ENCODE data around the gene RANBP17. TPM values are rescaled to one million over a fixed set of nuclear protein-coding genes. Genes with fewer than 3 reads are reported as not detected.

RANBP17 gene
- total RNA-seq, 2 experiments from 2014 or later = not detected

DNA sequence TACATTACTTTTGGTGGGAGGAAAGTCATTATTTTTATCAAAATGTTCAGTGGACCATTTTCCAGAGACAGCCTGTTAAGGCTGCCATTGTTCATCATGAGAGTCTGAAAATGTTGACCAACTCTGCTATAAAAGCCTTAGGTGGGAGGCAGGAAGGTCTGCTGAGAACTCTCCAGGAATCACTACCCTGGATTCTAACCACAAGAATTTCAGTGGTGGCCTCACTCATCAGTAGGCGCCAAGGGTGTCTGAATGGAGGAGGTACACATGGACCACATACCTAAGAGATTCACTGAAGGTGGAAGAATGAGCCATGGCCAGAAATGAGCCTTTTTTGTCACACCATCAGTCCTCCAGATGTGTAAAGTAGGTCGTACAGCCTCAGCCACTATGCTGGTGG is 426.2 kb downstream of the RANBP17 start:
- H3K9me3 ChIP-seq (ENCODE audit: control insufficient read depth in 1 of 2, insufficient read depth in 1 of 2, low read length in 2 of 2) = no peaks in the 10 kb centered on the region
- ChIA-PET POLR2A (no interaction called here), CTCF (no interaction called here)
- no peak overlapping the region for H3K27ac ChIP-seq (ENCODE audit: low read depth in 1 of 2, low read length in 2 of 2)
- Mint-ChIP-seq H3K9me3 (no peaks in the 10 kb centered on the region), H3K36me3 (ENCODE audit: low read depth) (no peaks in the 10 kb centered on the region), H3K27me3 (peaks cover 24% of the 10 kb centered on the region), H3K27ac (no peak overlapping the region), H3K4me1 (ENCODE audit: low read depth) (no peaks in the 10 kb centered on the region), H3K4me3 (no peak overlapping the region)
- intact Hi-C loops (cut with DNase I, micrococcal nuclease) = no loop called here
- peaks cover 0 to 13% of the 10 kb centered on the region in 2 experiments for H3K27me3 ChIP-seq (ENCODE audit: control insufficient read depth in 1 of 2, insufficient read depth in 2 of 2, low read length in 2 of 2)
- ATAC-seq (ENCODE audit: poor library complexity) (no peak), DNase-seq (no peak)
- TF ChIP-seq, protein P1, sequence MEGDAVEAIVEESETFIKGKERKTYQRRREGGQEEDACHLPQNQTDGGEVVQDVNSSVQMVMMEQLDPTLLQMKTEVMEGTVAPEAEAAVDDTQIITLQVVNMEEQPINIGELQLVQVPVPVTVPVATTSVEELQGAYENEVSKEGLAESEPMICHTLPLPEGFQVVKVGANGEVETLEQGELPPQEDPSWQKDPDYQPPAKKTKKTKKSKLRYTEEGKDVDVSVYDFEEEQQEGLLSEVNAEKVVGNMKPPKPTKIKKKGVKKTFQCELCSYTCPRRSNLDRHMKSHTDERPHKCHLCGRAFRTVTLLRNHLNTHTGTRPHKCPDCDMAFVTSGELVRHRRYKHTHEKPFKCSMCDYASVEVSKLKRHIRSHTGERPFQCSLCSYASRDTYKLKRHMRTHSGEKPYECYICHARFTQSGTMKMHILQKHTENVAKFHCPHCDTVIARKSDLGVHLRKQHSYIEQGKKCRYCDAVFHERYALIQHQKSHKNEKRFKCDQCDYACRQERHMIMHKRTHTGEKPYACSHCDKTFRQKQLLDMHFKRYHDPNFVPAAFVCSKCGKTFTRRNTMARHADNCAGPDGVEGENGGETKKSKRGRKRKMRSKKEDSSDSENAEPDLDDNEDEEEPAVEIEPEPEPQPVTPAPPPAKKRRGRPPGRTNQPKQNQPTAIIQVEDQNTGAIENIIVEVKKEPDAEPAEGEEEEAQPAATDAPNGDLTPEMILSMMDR (IDR thresholded peaks at IDR 0.05) = no peak
- H3K4me1 ChIP-seq (ENCODE audit: insufficient read depth, low read length) = no peaks in the 10 kb centered on the region
- no peak overlapping the region for H3K4me3 ChIP-seq (ENCODE audit: low read length)
- no peaks in the 10 kb centered on the region for H3K36me3 ChIP-seq (ENCODE audit: insufficient read depth, low read length)

GRCh38 chr5:171291371-171291770 is 429.6 kb downstream of the RANBP17 start:
- Histone ChIP-seq H3K36me3 (ENCODE audit: insufficient read depth, low read length) (no peaks in the 10 kb centered on the region), H3K27ac (ENCODE audit: low read depth in 1 of 2, low read length in 2 of 2) (no peak overlapping the region), H3K4me1 (ENCODE audit: insufficient read depth, low read length) (no peaks in the 10 kb centered on the region), H3K27me3 (ENCODE audit: control insufficient read depth in 1 of 2, insufficient read depth in 2 of 2, low read length in 2 of 2) (peaks cover 0 to 14% of the 10 kb centered on the region in 2 experiments), H3K4me3 (ENCODE audit: low read length) (no peak overlapping the region), H3K9me3 (ENCODE audit: control insufficient read depth in 1 of 2, insufficient read depth in 1 of 2, low read length in 2 of 2) (no peaks in the 10 kb centered on the region)
- intact Hi-C loops (cut with DNase I, micrococcal nuclease) = no loop called here
- POLR2A ChIA-PET = no interaction called here
- DNase-seq (no peak), ATAC-seq (ENCODE audit: poor library complexity) (no peak)
- Mint-ChIP-seq H3K27me3 (peaks cover 10% of the 10 kb centered on the region), H3K4me1 (ENCODE audit: low read depth) (no peaks in the 10 kb centered on the region), H3K4me3 (no peak overlapping the region), H3K27ac (no peak overlapping the region), H3K36me3 (ENCODE audit: low read depth) (no peaks in the 10 kb centered on the region), H3K9me3 (no peaks in the 10 kb centered on the region)
- CTCF ChIA-PET = no interaction called here
- TF ChIP-seq, protein P1 (IDR thresholded peaks at IDR 0.05) = no peak

DNA sequence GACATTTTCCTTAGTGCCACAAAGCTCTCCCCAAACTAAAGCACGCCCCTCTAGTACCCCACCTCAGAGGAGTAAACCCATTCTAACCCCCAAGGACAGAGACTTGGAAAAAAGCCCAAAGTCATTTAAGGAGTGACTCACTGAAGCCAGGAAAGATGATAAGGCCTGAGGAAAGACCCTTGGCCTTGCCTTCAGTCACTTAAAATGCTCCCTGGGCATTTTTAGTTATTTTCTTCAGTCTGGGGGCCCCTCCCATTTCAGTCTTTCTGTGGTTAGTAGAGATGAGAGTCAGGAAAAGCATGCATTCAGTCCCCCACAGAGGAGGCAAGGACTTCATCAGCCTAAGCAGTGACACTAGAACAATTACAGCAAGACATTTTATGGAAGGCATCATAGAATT is 433.5 kb downstream of the RANBP17 start:
- ATAC-seq (ENCODE audit: poor library complexity) (no peak), DNase-seq (no peak)
- Histone ChIP-seq H3K27ac (ENCODE audit: low read depth in 1 of 2, low read length in 2 of 2) (no peak overlapping the region), H3K9me3 (ENCODE audit: control insufficient read depth in 1 of 2, insufficient read depth in 1 of 2, low read length in 2 of 2) (no peaks in the 10 kb centered on the region), H3K27me3 (ENCODE audit: control insufficient read depth in 1 of 2, insufficient read depth in 2 of 2, low read length in 2 of 2) (peaks cover 0 to 6% of the 10 kb centered on the region in 2 experiments), H3K36me3 (ENCODE audit: insufficient read depth, low read length) (no peaks in the 10 kb centered on the region), H3K4me1 (ENCODE audit: insufficient read depth, low read length) (no peaks in the 10 kb centered on the region), H3K4me3 (ENCODE audit: low read length) (no peak overlapping the region)
- H3K36me3 Mint-ChIP-seq (ENCODE audit: low read depth) = no peaks in the 10 kb centered on the region
- TF ChIP-seq, protein P1 (IDR thresholded peaks at IDR 0.05) = no peak
- H3K27me3 Mint-ChIP-seq = peaks cover 20% of the 10 kb centered on the region
- no peaks in the 10 kb centered on the region for H3K9me3 Mint-ChIP-seq
- H3K4me3 Mint-ChIP-seq = no peak overlapping the region
- ChIA-PET POLR2A (no interaction called here), CTCF (no interaction called here)
- no peak overlapping the region for H3K27ac Mint-ChIP-seq
- intact Hi-C loops (cut with DNase I, micrococcal nuclease) = no loop called here
- H3K4me1 Mint-ChIP-seq (ENCODE audit: low read depth) = no peaks in the 10 kb centered on the region

Measured in CD4-positive, alpha-beta T cell (primary cell).